H1 (cell line): ENCODE results near the gene FAM114A2.

ENCODE experiments used
- FOSL1 ChIP-seq: IDR thresholded peaks from 2 replicates; pipeline ENCODE4 v1.6.1; 2011; ENCODE audit warnings: mild to moderate bottlenecking, low read depth, low read length, moderate library complexity; ENCODE audit not compliant: insufficient read depth
- NRF1 ChIP-seq: IDR thresholded peaks from 2 replicates; pipeline ENCODE4 v1.6.1; 2011; ENCODE audit warnings: mild to moderate bottlenecking, low read depth, low read length, improper control_type of control experiment
- YY1 ChIP-seq: IDR thresholded peaks from 2 replicates; pipeline ENCODE4 v1.6.1; 2011; ENCODE audit warnings: low read depth, mild to moderate bottlenecking, low read length

- TF ChIP-seq NRF1 (no peak), YY1 (no peak), FOSL1 (no peak)
These were observed 38.7 kb downstream of the FAM114A2 start for GRCh38 chr5:153999995-154000394.
